Transverse colon (tissue), 4 donors: ENCODE results near the gene CCDC134. TPM values are rescaled to one million over a fixed set of nuclear protein-coding genes. Genes with fewer than 3 reads are reported as not detected.
"Not testable (repeated sequence)": the region's sequence is repeated elsewhere in the genome, so short reads cannot be mapped to it uniquely, and the experiment has no call there.

ENCODE experiments used
- DNase-seq: peaks from one replicate; pipeline ENCODE4 v3.0.0-alpha.2; 2019
- H3K27ac ChIP-seq, 4 donors: fragments of 200-600 bp; sonication (generic); 2 replicates each; pipeline ENCODE4 v1.5.1; 2016 to 2018; ENCODE audit warnings: inconsistent platforms in 4 of 4
- H3K27me3 ChIP-seq: fragments of 200-600 bp; sonication (generic); 2 replicates; pipeline ENCODE4 v1.5.1; 2017; ENCODE audit warnings: inconsistent platforms
- H3K36me3 ChIP-seq, 4 donors: fragments of 200-600 bp; sonication (generic); 2 replicates each; pipeline ENCODE4 v1.5.1; 2017 to 2019; ENCODE audit warnings: inconsistent platforms in 4 of 4
- H3K4me1 ChIP-seq, 4 donors: fragments of 200-600 bp; sonication (generic); 2 replicates each; pipeline ENCODE4 v1.5.1; 2017 to 2020; ENCODE audit warnings: inconsistent platforms in 4 of 4
- H3K4me3 ChIP-seq, 4 donors: fragments of 200-600 bp; sonication (generic); 1 replicate in 1 of 4; 2 replicates in 3 of 4; pipeline versions ENCODE4 v1.5.1 to v1.6.1; 2017 to 2019; ENCODE audit warnings: inconsistent platforms in 4 of 4
- H3K9me3 ChIP-seq, 2 donors: fragments of 200-600 bp; sonication (generic); 2 replicates each; pipeline ENCODE4 v1.5.1; 2017 to 2019; ENCODE audit warnings: inconsistent platforms in 2 of 2
- CTCF ChIP-seq, 5 experiments: fragments of 200-600 bp in 3 of 5; fragments of 450-650 bp in 2 of 5; sonication (generic) in 3 of 5; IDR thresholded peaks; 1 replicate in 2 of 5; 2 replicates in 3 of 5; pipeline ENCODE4 v1.5.1; 2016 to 2017; ENCODE audit warnings: antibody characterized with exemption in 5 of 5, inconsistent platforms in 3 of 5, mild to moderate bottlenecking in 2 of 5, moderate library complexity in 1 of 5
- EP300 ChIP-seq: sonication (generic); formaldehyde crosslinking; IDR thresholded peaks from one replicate; pipeline ENCODE4 v1.6.1; 2017; ENCODE audit warnings: antibody characterized with exemption, low read depth
- POLR2A ChIP-seq: fragments of 450-650 bp; IDR thresholded peaks from one replicate; pipeline ENCODE4 v1.6.1; 2016; ENCODE audit warnings: antibody characterized with exemption, mild to moderate bottlenecking, moderate library complexity
- POLR2AphosphoS5 ChIP-seq, 3 donors: sonication (generic); formaldehyde crosslinking; IDR thresholded peaks; one replicate each; pipeline ENCODE4 v1.6.1; 2016; ENCODE audit warnings: antibody characterized with exemption in 3 of 3
- WGBS, 2 donors: methylation state at CpG; one replicate each; pipeline ENCODE4 v1.1.5; 2018; ENCODE audit warnings: low coverage in 1 of 2; 5-methylcytosine and 5-hydroxymethylcytosine counted together
- in situ Hi-C, 4 donors: fragments of 200-750 bp; cut with MboI; loops; one replicate each; pipeline versions ENCODE4 v1.15.0 to v1.15.1; 2017; ENCODE audit warnings: low sequenced_read_pairs in 3 of 4, low pct_ligation_motif_present in 1 of 4, low pct_unique_long_range_greater_than_20kb in 1 of 4
- intact Hi-C: fragments of 100-400 bp; cut with DNase I; formaldehyde crosslinking; loops from one replicate; pipeline ENCODE4 v1.15.1; 2023; ENCODE audit warnings: low total_unique reads
- total RNA-seq, 4 donors: library from RNA; depleted of rRNA; stranded (reverse); fragments of >200 nt; gene quantifications; one replicate each; pipeline ENCODE4 v1.1.0, GENCODE V29; 2016

CCDC134 gene
- total RNA-seq, 4 donors from 2014 or later: 5.9 to 9.8 TPM; not detected in 2

DNA sequence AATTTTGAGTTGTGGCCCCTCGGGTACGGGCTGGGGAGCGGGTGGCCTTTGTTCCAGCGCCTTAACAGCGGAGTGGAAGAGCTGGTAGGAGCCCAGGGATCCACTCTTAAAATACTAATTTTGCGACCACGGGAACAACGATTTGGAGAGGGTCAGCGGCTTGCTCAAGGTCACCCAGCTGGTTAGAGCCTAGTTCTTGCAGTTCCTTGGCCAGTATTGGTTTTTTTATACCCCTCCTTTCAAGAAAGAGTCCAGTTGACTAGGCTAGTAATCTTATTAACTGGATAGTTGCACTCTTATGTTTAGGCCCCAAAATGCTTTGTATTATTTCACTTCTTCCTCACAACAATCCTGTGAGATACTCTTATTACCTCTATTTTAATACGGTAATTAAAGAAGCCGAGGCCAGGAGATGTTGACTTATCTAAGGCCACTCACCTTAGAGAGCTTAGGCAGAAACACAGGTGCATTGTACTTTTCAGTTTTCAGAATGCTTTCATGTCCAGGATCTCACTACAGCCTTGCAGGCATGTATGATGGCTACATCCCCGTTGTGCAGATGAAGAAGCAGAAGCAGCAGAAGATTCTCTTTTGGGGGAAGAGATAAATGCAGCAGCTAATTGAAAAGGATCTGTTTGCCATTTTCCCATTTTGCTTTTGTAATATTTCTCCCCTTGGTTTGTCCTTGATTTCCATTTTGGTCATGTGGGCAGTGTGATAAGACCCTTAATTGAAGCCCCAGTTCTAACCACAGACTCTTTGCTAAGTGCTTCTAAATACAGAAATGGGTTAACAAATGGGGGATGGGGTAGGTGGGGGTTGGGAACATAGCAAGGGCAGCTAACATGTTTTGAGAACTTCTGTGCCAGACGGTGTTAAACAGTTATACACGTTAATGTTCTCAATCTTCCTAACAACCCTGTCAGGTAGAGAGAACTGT is 33.8 kb downstream of the CCDC134 start:
- Histone ChIP-seq H3K4me3 (peak overlapping the region; percentile 64 to 97 (median 89)), H3K36me3 (no peaks in the 10 kb centered on the region), H3K27me3 (no peaks in the 10 kb centered on the region), H3K27ac (peak overlapping the region; percentile 92 to 99 (median 97)), H3K9me3 (no peaks in the 10 kb centered on the region), H3K4me1 (peaks cover 0 to 51% (median 20%) of the 10 kb centered on the region in 4 donors)
- DNase-seq: no peak
- intact Hi-C loops (no loop called here), in situ Hi-C loops (no loop called here)
- no peak for TF ChIP-seq CTCF (IDR thresholded peaks at IDR 0.05)
- no peak for TF ChIP-seq EP300
- no peak for TF ChIP-seq POLR2A
- TF ChIP-seq POLR2AphosphoS5 (IDR thresholded peaks at IDR 0.05): no peak
- WGBS, 2 donors: 10 to 26% methylated on average over 4 to 14 of the region's 14 CpGs

DNA sequence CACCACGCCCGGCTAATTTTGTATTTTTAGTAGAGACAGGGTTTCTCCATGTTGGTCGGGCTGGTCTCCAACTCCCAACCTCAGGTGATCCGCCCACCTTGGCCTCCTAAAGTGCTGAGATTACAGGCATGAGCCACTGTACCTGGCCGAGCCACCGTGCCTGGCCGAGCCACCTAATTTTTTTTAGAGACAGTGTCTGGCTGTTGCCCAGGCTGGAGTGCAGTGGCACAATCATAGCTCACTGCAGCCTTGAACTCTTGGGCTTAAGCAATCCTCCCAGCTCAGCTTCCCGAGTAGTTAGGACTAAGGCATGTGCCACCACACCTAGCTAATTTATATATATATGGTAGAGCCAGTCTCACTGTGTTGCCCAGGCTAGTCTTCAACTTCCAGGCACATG is 35.0 kb downstream of the CCDC134 start:
- DNase-seq, H3K9me3 ChIP-seq, H3K4me3 ChIP-seq, intact Hi-C loops, H3K36me3 ChIP-seq, H3K27me3 ChIP-seq, in situ Hi-C loops: not testable (repeated sequence)
- peaks cover 4 to 61% (median 22%) of the 10 kb centered on the region in 4 donors for H3K4me1 ChIP-seq
- peak overlapping the region; percentile 1 to 99 (median 55) for H3K27ac ChIP-seq
- WGBS, 2 donors: 90% methylated on average over 8 of the region's 8 CpGs; no CpG with 5 or more reads in 1 of the 2 donors

GRCh38 chr22:41836551-41836950 is 36.1 kb downstream of the CCDC134 start:
- Histone ChIP-seq H3K4me1 (peaks cover 9 to 68% (median 29%) of the 10 kb centered on the region in 4 donors), H3K4me3 (no peak overlapping the region), H3K9me3 (no peaks in the 10 kb centered on the region), H3K27ac (peak overlapping the region in 3 of 4 donors; percentile 1 to 99 (median 96)), H3K27me3 (no peaks in the 10 kb centered on the region), H3K36me3 (no peaks in the 10 kb centered on the region)
- WGBS, 2 donors: 80 to 87% methylated on average over 1 to 2 of the region's 2 CpGs
- intact Hi-C loops: no loop called here
- TF ChIP-seq CTCF (IDR thresholded peaks at IDR 0.05): no peak
- in situ Hi-C loops: no loop called here
- no peak for DNase-seq

DNA sequence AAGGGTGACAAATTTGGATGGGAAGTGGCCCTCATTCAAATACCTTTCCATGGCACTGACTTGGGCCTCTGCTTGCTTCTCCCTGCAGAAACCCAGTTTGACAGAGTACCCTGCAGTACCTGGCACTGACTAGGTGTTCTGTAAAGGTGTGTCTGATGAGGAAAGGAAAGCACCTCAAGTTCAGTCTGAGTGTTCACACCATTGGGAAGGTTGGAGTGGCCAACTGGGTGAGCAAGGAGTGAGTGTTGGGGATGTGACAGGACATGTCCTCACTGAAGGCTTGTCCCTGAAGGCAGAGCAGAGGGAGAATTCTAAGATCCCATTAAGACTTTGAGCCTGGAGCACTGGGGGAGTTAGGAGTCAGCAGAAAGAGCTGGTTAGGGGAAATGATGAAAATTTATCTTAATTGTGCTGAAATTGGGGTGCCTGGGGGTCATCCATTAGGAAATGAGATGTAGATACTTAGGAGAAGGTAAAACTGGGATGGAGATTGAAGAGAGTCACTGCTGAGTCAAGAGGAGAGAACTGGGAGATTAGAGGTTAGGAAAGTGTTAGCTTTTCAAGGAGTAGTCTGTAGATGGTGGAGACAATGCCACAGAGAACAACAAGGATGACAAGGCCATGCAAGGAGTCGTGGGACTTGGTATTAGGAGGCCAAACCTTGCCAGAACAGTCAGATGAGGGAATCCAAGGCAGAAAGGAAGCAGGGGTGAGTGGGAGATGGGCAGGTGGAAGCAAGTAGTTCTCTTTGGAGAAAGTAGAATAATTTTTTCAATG is 38.6 kb downstream of the CCDC134 start:
- no peak for DNase-seq
- no peak overlapping the region for H3K4me3 ChIP-seq
- WGBS, 2 donors: 82 to 100% methylated on average over 1 of the region's 1 CpG
- no peaks in the 10 kb centered on the region for H3K36me3 ChIP-seq
- peak overlapping the region in 3 of 4 donors; percentile 79 to 87 (median 85) for H3K27ac ChIP-seq
- in situ Hi-C loops (no loop called here), intact Hi-C loops (no loop called here)
- no peaks in the 10 kb centered on the region for H3K27me3 ChIP-seq
- peaks cover 7 to 82% (median 47%) of the 10 kb centered on the region in 4 donors for H3K4me1 ChIP-seq
- H3K9me3 ChIP-seq: no peaks in the 10 kb centered on the region
- TF ChIP-seq CTCF (IDR thresholded peaks at IDR 0.05) (no peak), POLR2AphosphoS5 (IDR thresholded peaks at IDR 0.05) (no peak), POLR2A (no peak), EP300 (no peak)
